ENCODE results near the gene GALNT14. TPM values are rescaled to one million over a fixed set of nuclear protein-coding genes. Genes with fewer than 3 reads are reported as not detected.

GALNT14 gene, protein sequence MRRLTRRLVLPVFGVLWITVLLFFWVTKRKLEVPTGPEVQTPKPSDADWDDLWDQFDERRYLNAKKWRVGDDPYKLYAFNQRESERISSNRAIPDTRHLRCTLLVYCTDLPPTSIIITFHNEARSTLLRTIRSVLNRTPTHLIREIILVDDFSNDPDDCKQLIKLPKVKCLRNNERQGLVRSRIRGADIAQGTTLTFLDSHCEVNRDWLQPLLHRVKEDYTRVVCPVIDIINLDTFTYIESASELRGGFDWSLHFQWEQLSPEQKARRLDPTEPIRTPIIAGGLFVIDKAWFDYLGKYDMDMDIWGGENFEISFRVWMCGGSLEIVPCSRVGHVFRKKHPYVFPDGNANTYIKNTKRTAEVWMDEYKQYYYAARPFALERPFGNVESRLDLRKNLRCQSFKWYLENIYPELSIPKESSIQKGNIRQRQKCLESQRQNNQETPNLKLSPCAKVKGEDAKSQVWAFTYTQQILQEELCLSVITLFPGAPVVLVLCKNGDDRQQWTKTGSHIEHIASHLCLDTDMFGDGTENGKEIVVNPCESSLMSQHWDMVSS
- total RNA-seq: 73.3 and 217 TPM in 2 replicates

GRCh38 chr2:31138037-31138962, at the start of gene GALNT14:
TSS of gene GALNT14 (minus strand) at chr2:31138440. CDS start at chr2:31138086, 354 bp downstream.

Other genes starting within 250 kb of the GALNT14 start
- 0.13 TPM in 1 of 2 replicates, not detected in the other for gene CAPN14, start 79.1 kb upstream of the GALNT14 start, total RNA-seq
- gene EHD3, start 95.7 kb upstream of the GALNT14 start, total RNA-seq: 10.3 and 13.4 TPM in 2 replicates

Data from mesangial cell (primary cell).